Forelimb muscle (tissue), 1 donor: ENCODE data around the gene PGPEP1. TPM values are rescaled to one million over a fixed set of nuclear protein-coding genes. Genes with fewer than 3 reads are reported as not detected.
A peak's percentile ranks its signal among the peaks of the same experiment; 100 is the strongest.
"Not testable (repeated sequence)": the region's sequence is repeated elsewhere in the genome, so short reads cannot be mapped to it uniquely, and the experiment has no call there.

ENCODE experiments used
- DNase-seq: peaks from one replicate; pipeline ENCODE4 v3.0.0-alpha.2; 2013; ENCODE audit warnings: low read depth
- polyA plus RNA-seq: library from polyadenylated mRNA; unstranded; fragments of 120-200 nt; gene quantifications from one replicate; pipeline ENCODE4 v1.2.1, GENCODE V29; 2013; ENCODE audit not compliant: insufficient read length

Gene PGPEP1
- polyA plus RNA-seq, 1 donor: 8.1 TPM

DNA sequence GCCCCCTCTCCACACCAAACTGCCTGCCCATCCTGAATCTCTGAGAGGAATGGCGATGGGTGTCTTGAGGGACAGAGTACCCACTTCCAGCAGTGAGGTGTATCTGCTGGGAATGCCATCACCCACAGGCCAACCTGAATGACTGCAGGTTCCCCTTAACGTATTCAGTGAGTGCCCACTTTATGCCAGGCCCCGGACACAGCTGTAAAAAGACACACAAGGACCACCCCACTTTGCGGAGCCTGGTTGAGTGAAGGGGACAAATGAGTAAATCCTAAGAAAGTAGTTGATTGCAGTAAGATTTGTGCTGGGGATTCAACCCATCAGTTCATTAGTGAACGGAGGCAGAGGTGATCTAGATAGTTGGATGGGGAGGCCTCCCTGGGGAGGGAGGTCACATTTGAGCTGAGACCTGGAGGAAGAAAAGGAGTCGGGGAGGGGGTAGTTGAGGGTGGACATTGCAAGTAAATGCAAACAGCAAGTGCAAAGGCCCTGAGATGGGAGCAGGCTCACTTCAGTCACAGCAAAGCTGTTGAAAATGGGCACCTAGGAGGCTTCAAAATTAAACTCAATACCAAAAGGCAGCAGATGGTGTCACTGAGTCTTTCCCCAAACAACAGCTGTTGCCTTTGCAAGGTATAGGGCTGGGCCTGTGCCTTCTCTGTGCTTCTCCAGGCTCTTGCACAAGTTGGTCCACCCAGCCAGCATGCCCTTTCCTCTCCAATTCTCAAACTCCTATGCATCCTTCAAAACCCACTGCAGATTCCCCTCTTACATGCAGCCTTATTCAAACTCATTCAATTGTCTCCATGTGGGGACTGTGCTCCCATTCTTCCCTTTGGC is 49.9 kb downstream of the PGPEP1 start:
- no peak for DNase-seq

GRCh38 chr19:18391509-18392075 is 51.2 kb downstream of the PGPEP1 start:
- no peak for DNase-seq

DNA sequence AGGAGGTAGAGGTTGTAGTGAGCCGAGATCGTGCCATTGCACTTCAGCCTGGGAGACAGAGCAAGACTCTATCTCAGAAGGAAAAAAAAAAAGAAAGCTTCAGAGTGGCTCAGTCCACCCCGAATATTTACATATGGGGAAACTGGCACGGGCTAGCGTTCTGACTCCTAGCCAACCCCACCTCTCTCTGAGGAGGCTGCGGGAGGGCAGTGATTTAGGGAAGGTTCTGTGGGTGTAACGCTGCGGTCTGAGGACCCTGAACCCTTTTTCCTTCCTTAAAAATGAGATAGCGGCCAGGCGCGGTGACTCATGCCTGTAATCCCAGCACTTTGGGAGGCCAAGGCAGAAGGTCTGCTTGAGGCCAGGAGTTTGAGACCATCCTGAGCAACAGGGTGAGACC is 52.0 kb downstream of the PGPEP1 start:
- DNase-seq: no peak

GRCh38 chr19:18392926-18393325 is 52.5 kb downstream of the PGPEP1 start:
- DNase-seq: no peak

DNA sequence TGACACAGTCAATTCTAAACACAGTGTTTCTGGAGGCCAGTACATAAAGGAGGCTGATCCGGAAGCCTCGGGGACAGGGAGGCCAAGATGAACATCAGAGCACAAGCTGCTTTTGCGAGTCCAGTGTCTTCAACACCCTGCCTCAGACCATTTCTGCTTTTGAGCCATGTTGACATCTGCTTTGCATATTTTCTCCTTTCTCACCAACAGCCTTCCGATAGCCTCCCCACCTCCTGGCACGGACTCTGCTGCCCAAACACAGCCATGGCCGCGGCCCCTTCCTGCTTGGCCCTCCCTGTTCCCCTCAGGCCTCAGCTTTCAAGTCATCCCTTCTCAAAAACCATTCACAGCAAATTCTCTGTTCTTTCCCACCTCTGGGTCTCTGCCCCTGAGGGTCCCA is 53.4 kb downstream of the PGPEP1 start:
- no peak for DNase-seq

DNA sequence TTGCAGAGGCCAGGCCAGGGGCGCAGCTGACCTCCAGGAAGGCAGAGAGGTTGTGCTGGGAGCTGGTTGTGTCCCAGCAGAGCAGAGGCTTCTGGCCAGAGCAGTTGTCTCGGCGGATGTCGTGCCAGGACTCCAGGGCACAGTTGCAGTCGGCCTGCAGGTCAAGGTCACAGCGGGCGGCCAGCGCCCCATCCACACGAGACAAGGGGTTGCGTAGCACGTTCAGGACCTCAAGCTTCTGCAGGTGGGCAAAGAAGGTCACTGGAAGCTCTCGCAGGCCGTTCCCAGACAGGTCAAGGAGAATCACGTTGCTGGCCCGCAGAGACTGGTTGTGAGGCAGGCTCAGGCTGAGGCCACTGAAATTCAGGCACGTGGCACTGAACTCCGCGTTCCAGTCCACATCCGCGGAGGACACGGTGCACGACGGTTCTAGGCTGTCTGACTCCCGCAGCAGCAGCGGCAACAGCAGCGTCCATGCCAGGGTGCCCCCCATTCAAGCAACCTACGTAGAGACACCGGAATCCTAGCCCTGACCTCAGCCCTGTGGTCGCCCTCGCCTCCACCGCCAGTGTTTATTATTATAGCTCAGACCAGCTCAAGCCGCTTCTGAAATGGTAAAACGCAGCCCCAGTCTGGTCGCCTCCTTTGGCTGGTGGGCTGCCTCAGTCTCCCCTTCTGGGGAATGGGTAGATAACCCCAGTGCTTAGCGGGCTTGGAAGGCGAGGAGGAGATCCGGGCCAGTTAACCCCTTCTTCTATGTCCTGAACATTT is 56.3 kb downstream of the PGPEP1 start:
- no peak for DNase-seq

DNA sequence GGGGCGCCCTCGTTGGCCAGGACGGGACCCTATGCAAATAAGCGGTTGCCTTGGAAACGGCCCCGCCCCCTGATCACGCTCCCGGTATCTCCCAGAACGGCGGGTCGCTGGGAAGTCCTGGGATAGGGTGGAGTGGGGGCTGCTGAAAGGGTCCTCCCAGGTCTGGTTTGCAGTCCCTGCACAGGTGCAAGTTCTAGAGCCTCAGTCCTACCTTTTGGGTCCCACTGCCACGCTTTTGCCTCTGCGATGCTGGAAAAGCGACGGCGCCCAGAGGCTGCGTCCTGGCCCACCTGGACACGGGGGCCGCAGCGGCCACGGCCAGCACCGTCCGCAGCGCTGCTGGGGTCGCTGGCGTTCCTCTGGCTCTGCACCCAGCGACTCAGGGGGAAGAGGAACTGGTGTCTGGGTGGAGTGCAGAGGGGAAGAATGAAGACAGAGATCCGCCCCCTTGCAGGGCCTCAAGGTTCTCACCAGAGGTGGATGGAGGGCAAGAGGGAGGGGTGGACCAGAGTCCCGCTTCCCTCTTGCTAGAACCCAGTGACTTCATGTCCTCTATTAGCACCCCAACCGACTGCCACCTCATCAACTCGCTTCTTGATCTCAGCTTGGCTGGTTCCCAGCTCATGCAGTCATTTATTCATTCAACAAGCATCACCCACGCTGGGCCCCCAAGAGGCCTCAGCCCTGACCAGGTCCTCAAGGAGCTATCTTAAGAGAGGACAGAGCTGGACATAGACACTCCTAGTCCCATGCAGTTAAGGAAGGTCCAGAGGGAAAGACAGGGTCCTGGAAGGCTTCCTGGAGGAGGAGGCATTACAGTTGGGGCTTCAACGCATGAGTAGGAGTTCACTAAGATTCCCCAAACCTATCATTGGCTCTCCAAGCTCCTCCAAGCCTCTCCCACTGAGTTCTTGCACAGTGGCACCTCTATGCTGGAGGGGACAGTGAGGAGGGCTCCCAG is 57.1 kb downstream of the PGPEP1 start, which contains the start of gene LRRC25:
LRRC25 (minus strand) TSS at position 381 of the 961 bp plus-strand sequence. CDS start 659 bp downstream, outside the sequence.
- no peak for DNase-seq

DNA sequence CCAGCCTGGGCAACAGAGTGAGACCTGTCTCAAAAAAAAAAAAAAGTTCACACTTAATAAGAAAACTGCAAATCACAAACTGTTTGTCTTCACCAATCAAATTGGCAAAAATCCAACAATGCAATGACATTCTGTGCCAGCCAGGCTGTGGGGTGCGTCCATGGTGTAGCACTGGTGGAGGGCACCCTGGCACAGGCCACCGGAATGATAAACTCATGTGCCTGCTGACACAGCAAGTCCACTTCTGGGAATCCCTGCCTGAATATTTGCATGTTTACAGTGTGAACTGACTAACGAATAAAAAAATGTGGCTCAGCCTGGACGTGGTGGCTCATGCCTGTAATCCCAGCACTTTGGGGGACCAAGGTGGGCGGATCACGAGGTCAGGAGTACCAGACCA is 58.6 kb downstream of the PGPEP1 start:
- DNase-seq: no peak

GRCh38 chr19:18401580-18402112 is 61.2 kb downstream of the PGPEP1 start:
- DNase-seq: peak; percentile 76

- not testable (repeated sequence) for DNase-seq
These were observed 62.3 kb downstream of the PGPEP1 start for GRCh38 chr19:18402455-18403248.

- not testable (repeated sequence) for DNase-seq
These were observed 65.4 kb downstream of the PGPEP1 start for GRCh38 chr19:18405754-18406153.

GRCh38 chr19:18406749-18407148 is 66.4 kb downstream of the PGPEP1 start:
- no peak for DNase-seq

- DNase-seq: no peak
These were observed 67.7 kb downstream of the PGPEP1 start for GRCh38 chr19:18408053-18408476.

GRCh38 chr19:18412610-18413239 is 72.3 kb downstream of the PGPEP1 start:
- no peak for DNase-seq

DNA sequence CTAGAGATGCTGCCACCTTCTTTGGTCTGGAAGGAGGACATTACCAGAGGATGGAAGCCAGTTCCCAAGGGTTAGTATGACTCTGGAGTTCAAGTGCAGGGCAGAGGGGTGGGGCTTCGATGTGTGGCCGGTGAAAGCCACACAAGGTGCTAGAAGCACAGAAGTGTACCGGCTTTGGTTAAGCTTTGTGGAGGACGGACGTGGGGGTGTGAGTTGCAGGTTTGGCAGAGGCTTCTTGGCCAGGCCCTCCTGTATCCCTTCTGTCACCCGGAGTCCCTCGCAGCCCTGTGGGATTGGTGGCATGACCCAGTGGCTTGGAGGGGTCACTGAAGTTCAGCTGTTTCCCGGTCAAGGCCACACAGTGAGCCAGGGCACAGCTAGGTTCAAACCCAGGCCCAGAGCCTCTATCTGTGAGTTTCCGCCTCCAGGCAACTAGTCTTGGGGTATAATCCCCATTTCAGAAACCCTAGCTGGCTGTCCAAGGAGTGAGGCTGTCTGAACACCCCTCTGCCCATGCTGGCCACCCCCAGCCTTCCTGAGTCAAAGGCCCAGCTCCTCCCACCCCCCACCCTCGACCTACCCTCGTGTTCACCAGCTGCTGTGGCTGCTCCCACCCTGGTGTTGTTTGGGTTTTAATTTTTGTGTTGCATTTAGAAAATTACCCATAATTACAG is 74.2 kb downstream of the PGPEP1 start:
- no peak for DNase-seq

DNA sequence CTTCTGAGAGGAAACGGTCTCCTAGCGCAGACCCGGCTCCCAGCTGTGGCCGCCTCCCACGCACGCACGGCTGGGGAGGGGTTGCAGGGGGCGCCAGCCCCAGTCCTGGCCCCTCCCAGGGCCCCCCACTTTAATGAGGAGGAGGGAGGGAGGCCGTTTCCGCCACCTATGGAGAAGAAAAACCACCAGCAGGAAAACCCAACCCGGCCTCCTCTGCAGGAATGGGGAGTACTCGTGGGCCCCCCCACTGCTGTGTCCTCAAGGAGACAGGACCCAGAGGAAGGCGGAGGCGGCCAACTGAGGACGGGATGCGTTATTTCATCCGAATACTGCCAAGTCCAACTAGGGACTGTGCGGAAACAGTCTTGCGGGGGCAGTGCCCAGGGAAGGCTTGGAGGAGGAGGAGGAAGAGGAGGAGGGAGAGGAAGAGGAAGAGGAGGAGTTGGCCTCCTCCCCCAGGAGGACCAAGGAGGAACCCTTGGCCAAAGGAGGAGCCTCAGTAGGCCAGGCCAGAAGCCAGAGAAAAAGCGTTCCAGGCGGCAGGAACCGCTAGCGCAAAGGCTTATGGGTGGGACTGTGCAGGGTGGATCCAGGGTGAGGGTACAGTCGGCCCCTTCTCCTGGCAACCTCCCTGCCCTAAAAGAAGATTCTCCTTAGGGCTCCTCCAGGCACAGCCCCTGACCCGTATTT is 74.9 kb downstream of the PGPEP1 start:
- no peak for DNase-seq

DNA sequence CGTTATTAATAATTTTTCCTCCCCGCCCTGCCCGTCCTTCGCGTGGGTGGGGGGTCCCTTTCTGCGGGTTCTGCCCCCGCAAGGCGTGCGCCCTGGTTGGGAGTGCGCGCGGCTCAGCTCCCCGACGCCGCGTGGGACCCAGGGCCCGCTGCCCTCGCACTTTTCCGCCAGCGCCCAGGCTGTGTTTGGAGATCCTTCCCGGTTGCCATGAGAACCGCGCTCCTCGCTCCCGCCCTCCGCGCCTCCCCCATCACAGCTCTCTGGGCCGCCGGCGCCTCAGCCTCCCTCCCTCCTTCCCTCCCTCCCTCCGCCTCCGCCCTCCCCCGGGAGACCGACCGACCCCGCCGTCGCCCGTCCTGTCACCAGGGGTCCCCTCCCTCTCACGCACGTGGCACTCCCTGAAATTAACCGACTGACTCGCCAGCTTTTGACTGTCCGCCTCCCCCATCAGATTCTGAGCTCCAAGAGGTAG is 76.4 kb downstream of the PGPEP1 start:
- peak; percentile 80 for DNase-seq
